Globus pallidus (tissue), 1 donor: ENCODE measurements around the gene RBM5.
A peak's percentile ranks its signal among the peaks of the same experiment; 100 is the strongest.
"Not testable (repeated sequence)": the region's sequence is repeated elsewhere in the genome, so short reads cannot be mapped to it uniquely, and the experiment has no call there.

Source experiments
- DNase-seq: peaks from one replicate; pipeline ENCODE4 v3.0.0-alpha.2; 2015; ENCODE audit warnings: low spot score

The RBM5 gene

DNA sequence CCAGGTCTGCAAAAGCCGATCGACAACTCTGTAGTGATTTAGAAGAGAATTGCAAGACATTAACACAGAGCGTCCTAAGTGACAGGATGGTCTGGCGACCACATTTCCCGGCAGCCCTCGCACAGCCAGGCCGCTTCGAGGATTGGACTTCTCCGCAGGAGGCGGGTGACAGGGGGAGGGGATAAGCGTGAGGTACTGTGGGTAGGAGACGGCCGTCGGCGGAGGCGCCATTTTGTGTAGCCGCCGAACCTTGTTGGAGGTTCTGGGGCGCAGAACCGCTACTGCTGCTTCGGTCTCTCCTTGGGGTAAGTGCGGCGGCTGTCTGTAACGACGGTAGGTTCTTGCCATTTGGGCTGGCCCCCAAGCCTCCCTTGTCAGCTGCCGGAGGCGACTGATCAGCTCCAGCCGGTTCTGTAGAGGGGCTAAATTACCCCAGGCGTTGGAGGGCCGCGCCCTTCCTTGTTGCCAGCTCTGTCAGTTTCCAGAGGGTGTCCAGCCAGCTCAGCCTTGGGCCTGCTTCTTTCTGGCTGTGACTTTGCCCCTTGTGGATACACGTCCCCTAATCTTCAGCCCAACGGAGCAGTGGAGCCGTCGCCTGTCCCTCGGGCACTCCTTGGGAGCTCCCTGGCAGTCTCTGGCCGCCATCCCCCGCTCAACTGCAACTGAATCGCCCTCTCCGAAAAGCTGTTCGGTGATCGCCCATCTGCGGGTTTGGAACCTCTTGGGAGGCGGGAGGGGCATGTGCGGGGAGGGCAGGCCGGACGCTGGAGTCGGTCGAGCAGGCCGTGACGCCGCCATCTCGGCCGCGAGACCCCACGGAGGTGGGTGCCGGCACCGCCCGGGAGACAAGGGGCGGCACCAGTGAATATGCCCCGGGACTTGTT lies at the start of gene RBM5:
Gene RBM5 (plus strand): TSS at position 195 of the 884 bp plus-strand sequence. CDS start 1,516 bp downstream, outside the sequence.
- peak; percentile 92 for DNase-seq

DNA sequence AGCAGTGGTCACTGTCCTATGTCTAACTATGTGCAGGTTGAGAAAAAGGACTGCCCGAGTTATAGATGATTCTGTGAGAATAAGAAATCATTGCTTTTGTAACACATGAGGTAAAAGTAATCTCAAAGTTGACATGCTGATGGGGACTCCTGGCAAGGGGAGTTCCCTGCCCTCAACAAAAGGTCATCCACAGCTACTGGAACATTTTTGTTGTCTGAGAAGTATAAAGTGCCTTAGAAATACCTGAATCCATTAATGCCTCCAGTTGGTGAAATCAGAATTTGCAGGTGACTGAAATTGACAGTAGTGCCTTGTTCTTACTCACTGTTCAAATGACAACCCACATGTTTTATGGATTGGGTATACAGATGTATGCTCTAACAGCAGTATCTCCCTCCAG lies 43.7 kb upstream of the RBM5 start:
- no peak for DNase-seq

DNA sequence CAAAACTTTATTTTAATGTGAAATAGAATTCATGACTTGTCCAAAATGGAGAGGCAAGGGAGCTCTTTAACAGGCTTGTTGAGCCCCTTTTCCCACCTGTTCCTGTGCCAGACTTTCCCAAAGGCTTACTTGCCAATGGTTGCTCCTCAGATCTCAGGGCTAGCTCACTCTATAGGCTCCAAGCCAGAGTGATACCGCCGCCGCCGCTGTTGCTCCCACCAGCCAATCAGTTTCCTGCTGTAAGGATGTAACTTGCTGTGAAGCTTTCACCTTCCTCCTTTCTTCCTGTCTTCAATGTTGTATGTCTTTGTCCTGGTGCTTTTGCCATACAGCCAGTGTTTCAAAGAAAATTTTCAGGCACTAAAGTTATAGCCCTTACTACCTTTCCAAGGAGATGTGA lies 41.3 kb upstream of the RBM5 start:
- DNase-seq: no peak

DNA sequence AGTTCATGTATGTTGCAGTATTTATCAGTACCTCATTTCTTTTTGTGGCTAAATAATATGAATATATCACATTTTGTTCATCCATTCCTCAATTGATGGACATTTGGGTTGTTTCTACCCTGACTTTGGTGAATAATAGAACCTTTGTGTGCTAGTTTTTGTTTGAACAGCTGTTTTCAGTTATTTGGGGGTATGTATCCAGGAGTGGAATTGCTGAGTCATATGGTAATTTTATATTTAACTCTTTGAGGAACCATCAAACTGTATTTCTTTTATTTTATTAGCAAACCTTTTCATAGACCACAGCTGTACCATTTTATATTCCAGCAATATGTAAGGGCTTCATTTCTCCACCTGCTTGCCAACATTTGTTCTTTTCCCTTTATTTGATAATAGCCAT lies 38.4 kb upstream of the RBM5 start:
- DNase-seq: no peak

DNA sequence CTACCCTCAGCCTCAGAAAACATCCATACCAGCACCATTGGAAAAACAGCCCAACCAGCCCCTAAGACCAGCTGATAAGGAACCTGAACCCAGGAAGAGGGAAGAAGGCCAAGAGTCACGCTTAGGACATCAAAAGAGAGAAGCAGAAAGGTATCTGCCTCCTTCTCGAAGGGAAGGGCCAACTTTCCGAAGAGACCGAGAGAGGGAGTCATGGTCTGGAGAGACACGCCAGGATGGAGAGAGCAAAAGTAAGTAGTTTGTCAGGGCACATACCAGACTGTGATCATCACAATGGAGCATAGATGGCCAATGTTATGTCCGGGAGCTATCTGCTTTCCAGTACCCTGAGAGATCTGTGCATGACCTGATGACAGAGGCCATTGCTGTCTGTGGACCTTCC lies 31.0 kb upstream of the RBM5 start:
- no peak for DNase-seq

DNA sequence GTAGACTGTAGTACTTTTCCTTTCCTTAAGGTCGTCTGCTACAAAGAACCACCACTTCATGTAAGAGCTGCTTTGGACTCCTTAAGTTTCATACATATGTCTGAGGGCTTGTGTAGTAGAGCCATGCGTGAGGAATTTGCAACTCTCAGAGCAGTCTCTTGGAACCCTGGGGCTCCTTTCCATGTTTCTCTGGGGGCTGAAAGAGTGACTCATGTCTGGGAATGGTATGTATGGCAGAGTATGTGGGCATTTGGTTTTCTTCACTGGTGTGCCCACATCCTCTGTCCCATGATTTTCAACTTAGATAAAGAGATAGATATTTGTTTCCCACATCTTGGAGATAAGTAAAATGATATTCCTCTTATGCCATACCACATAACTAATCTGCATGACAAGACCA lies 20.6 kb upstream of the RBM5 start:
- no peak for DNase-seq

DNA sequence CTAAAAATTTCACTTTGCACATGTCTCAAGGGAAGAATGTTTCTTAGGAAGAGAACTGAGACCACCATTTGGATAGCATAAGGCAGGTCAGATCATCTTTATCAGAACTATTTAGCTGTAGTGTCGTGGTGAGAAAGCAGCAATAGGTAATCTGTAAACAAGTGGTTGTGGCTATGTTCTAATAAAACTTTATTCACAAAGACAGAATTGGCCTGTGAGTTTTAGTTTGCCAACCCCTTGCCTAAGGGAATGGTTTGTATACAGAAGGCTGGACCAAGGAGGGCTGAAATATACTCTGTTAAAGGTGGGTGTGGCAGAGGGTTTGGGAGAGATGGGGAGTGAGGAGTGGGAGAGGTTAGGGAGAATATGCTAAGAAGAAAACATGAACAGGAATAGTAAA lies 10.6 kb upstream of the RBM5 start:
- no peak for DNase-seq

DNA sequence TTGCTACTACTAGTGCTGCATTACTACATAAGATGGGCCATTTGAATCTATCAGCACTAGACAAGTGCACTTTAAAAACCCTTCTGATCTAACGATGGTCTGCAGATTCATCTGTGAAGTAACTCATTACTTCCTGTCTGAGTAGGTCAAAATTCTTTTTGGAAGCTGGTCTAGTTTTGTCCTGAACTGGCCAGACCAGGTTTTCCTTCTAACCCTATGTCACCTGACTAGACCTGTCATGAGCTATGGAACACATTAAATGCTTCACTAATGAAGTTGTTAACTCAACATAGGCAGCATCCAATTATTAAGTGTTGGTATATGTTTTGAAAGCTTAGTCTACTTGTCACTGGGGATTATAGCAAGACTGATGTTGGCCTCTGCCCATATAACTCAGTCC lies 10.1 kb upstream of the RBM5 start:
- no peak for DNase-seq

DNA sequence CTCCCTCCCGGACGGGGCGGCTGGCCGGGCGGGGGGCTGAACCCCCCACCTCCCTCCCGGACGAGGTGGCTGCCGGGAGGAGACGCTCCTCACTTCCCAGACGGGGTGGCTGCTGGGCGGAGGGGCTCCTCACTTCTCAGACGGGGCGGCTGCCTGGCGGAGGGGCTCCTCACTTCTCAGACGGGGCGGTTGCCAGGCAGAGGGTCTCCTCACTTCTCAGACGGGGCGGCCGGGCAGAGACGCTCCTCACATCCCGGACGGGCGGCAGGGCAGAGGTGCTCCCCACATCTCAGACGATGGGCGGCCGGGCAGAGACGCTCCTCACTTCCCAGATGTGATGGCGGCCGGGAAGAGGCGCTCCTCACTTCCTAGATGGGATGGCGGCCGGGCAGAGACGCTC lies 3.8 kb upstream of the RBM5 start:
- DNase-seq: not testable (repeated sequence)

DNA sequence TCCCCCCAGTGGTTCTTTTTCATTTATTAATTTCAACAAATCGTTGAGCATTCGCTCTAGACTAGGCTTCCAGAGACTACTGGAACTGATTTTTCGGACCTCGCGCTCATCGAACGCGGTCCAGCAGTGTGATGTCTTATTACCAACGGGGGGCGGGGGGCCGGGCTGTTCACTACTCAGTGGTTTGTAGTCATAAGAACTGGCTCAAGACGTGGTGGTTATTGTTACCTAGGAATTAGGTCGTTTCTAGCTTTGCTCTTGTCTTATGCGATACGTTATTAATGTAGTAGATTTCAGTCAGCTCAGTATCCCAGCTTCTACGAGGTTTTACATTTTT lies 858 bp downstream of the RBM5 start:
- no peak for DNase-seq

DNA sequence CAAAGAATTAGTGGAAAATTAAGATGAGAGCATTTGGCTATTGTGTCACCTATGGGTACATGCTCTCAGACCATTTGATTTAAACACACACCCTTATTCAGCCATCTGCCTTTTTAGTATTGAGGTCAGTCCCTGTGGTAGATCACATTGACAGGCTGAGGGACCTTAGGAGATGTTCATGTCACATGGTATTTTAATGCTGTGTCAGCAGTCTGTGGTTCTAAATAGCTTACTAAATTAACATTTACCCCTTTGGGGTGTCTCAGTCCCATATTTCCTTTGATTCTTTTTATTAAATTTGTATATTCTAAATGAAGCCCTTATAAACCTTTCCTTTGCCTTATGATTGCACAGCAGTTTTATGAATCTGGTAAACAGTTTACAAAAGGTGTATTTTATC lies 2.3 kb downstream of the RBM5 start:
- no peak for DNase-seq

DNA sequence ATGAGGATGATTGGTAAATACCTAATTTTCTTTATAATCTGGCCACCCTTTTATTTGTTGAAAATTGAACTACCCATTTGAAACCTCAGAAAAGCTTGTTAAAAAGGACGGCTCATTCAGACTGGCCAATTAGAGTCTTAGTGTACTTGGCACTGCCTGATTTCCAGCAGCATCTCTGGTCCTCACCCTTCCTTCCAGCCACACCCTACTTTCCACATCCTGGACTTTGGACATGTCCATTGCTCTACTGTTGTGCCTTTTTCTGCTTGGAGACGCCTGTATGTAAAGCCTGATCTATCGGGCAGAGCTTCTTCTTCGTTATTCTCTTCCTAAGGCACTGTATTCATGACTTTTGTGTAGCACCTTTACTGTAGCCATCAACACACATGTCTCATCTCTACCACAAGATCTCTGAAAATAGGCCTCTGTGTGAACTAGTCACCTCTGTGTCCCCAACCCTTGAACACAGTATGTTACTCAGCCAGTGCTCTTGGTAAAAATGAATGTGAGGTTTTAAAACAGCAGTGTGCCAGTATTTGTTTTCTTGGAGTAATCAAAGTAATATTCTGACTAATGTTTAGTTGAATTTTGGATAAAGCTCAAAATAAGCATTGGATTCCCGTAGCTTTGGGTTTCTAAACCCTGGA lies 6.8 kb downstream of the RBM5 start:
- no peak for DNase-seq

DNA sequence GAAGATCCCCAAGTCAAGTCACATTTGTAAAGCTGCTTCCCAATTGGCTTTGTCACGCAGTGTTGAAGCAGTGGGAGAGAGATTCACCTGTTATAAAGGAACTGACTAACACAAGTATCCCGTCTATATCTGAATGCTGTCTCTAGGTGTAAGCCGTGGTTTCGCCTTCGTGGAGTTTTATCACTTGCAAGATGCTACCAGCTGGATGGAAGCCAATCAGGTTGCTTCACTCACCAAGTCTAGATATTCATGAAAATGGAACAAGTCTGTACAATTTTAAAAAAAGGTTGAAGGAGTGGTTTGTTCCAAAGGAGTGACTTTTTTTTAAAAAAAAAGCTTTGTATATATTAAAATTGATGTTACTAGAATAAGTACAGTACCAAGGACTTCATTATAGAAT lies 11.7 kb downstream of the RBM5 start:
- no peak for DNase-seq

DNA sequence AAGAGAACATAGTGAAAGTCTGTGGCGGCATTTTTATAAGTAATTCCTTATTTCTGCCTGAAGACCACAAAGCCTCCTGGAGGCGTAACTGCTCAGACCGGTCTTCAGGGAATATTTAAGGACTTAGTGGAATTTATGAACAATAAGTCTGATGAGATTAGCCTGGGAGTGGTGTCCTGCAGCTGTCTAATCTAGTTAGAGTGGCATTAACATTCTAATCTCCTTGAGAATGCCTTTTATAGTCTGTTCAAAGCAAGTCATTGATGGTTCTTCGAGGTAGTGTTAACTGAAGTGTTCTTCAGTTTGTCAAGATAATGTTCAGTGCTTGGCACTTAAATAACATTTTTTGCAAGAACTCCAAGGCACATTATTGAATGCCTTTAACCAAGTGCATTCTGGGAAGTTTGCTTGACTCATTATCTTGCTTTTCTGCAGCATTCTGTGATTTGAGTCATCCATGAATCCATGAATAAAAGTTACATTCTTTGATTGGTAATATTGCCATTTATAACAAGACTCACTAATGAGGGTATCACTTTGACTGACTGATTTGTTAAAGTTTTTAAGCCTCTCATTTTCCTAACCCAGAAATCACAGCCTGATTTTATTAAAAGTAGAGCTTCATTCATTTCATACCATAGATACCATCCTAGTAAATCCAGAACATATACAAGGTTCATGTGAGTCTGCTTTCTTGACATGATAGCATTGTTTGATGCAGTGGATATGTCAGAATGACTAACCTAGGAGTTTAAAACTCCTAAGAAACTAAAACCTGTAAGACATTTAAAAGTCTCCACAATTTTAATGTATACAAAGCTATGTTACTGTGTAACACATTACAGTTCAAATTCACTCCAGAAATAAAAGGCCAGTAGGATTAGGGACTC lies 12.5 kb downstream of the RBM5 start:
- no peak for DNase-seq

DNA sequence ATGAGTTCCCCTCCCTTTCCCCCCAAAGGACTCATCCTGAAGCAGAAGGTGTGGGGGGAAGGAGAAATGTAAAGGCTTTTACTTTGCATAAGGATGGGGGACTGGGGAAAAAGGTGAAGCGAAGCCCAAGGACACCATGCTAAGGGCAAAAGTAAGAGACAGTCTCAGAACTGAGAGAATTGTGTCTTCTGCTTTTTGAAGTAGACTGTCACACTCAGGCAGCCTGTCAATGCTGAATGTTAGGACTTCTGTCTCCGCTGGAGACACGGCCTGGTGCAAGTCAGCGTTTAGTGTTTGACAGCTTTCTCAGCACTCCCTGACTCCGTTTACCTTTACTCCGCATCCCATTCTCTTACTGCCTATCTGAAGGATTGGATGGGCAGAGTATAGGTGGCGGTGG lies 13.8 kb downstream of the RBM5 start:
- no peak for DNase-seq

DNA sequence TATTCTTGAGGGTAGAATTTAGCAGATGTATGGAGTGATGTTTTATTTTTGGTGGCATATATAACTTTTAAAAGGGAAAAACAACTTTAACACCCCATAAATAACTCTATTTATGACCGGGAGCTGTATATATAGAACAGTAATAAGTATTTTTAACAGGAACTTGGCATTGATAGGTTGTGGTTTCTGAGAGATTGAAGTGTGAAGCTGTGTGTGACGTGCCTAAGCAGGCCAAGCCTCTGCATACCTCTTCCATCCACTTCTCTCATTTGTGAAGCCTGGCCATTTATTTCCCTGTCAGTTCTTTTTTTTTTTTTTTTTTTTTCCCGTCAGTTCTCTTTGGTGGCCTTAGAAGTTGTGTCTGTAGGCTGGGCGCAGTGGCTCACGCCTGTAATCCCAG lies 23.0 kb downstream of the RBM5 start:
- no peak for DNase-seq

DNA sequence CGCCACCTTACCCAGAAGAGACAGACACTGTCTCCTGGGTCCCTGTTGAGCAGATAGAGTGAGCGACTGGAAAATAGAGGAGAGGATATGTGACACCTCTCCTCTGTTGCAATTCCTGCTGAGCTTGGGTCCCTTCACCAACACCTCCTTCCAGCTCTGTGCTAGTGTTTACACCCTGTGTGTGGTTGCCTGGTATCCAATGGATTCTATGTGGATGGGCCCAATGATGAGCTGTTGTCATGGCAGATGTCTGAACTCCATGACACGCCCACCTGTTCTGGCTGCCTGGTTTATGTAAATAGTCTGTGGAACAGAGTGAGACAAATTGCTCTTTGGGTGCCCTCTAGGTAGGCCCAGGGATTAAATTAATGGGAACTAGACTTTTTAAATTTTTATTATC lies 23.7 kb downstream of the RBM5 start:
- no peak for DNase-seq

DNA sequence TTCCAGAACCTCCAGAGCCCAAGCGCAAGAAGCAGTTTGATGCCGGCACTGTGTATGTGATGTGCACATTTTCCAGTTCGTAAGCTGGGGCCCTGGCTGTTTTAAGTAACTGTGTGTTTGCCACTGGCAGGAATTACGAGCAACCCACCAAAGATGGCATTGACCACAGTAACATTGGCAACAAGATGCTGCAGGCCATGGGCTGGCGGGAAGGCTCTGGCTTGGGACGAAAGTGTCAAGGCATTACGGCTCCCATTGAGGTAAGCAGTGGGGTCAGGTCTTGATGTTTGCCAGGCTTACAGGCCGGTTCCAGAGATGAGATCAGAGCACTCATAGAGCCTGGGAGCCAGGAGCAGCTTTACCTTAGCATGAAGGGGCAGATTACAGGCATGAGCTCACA lies 28.4 kb downstream of the RBM5 start:
- DNase-seq: no peak

DNA sequence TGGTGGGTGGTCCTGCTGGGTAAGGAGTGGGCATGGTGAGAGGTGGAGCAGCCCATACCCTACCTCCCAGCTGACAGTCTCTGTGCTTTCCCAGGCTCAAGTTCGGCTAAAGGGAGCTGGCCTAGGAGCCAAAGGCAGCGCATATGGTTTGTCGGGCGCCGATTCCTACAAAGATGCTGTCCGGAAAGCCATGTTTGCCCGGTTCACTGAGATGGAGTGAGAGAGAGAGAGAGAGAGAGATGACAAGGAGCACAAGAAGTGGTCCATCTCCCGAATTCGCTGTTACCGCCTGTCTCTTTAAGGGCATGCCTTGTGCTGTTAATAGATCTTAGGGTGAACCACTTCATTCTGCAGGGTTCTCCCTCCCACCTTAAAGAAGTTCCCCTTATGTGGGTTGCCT lies 29.5 kb downstream of the RBM5 start:
- DNase-seq: no peak

DNA sequence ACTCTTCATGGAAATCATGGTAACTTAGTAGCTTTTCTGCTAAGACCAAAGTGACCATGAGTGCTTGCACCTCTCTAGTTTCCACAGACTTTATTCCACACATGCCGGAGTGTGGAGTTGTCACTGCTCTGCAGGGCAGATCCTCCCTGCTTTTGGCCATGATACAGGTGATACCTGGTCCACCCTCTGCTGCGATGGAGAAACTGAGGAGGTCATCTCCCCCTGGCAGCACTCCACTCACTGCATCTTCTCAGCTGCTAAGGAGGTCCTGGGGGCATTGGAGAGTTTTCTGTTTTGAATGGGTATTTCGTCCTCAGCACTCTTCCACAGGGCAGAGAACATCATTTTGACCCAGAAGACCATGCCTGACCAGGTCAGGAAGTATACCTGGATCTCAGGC lies 31.1 kb downstream of the RBM5 start:
- no peak for DNase-seq

DNA sequence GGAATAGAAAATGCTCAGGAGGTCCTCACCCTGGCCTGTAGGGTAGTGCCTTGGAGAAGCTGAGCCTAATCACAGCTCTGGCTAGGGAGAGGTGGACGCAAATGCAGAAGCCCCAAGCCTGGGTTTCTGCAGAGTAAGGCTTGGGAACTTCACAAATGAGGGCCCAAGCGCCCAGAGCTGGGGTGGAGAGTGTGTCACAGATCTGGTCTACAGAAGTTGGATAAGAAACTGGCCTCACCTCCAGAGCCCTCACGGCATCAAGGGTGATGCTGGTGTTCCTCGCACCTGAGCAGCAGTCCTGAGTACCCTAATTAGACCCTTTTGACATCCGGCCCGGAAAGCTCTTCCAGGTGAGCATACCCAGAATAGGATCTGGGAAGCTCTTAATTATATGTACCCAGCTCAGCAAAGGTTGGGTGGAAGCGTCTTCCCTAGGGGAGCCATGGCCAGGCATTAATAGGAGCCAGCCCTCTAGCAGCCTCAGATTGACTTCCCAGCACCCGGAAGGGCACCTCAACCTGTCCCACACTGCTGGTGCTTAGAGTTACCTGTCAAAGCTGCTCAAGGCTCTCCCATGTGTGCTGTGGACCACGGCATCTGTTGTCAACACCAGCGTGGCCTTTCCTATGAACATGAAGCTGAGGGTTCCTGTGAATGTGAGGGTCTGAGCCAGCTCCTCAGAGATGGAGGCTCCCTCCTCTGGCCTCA lies 31.8 kb downstream of the RBM5 start:
- DNase-seq: no peak
